PC-9 (cell line): ENCODE results near the gene OTP. TPM values are rescaled to one million over a fixed set of nuclear protein-coding genes. Genes with fewer than 3 reads are reported as not detected.

ENCODE experiments used
- BruUV-seq: library from RNA; stranded (reverse); fragments of 400-500 nt; replicated peaks from 2 replicates; lab custom pipeline; 2021; lab: Mats Ljungman, UMichigan
- CTCF ChIA-PET: fragments of 300-600 bp; sonication (Branson Sonifier 250); formaldehyde crosslinking; loops from one replicate; lab custom pipeline; 2022; ENCODE audit warnings: antibody characterized with exemption; lab: Charles Lee
- POLR2A ChIA-PET: fragments of 300-600 bp; sonication (Branson Sonifier 250); formaldehyde crosslinking; loops from one replicate; lab custom pipeline; 2022; ENCODE audit warnings: antibody characterized with exemption; ENCODE audit not compliant: unreplicated experiment; lab: Charles Lee
- DNase-seq, 2 experiments: peaks; one replicate each; pipeline versions ENCODE4 v3.0.0 to v3.0.0-alpha.2; 2015 to 2022; ENCODE audit warnings: mixed read lengths in 1 of 2
- H2AFZ ChIP-seq: fragments of 200-600 bp; sonication (generic); 2 replicates; pipeline ENCODE4 v1.8.1; 2017; ENCODE audit warnings: antibody characterized with exemption
- H3F3A ChIP-seq: fragments of 200-600 bp; sonication (generic); 2 replicates; pipeline ENCODE4 v1.8.1; 2017; ENCODE audit warnings: antibody characterized with exemption, mild to moderate bottlenecking, low read depth; ENCODE audit not compliant: insufficient read depth
- H3K27ac ChIP-seq: fragments of 200-600 bp; sonication (generic); 2 replicates; pipeline ENCODE4 v1.6.1; 2016; ENCODE audit warnings: mixed run types
- H3K27me3 ChIP-seq: fragments of 200-600 bp; sonication (generic); 2 replicates; pipeline ENCODE4 v1.6.1; 2016; ENCODE audit warnings: low read depth, mixed run types; ENCODE audit not compliant: insufficient read depth
- H3K36me3 ChIP-seq: fragments of 200-600 bp; sonication (generic); 2 replicates; pipeline ENCODE4 v1.6.1; 2016; ENCODE audit warnings: low read depth, mixed run types
- H3K4me1 ChIP-seq: fragments of 200-600 bp; sonication (generic); replicated peaks from 2 replicates; pipeline ENCODE4 v1.6.1; 2016; ENCODE audit warnings: mixed run types; ENCODE audit not compliant: insufficient read depth
- H3K4me2 ChIP-seq: fragments of 200-600 bp; sonication (generic); 2 replicates; pipeline ENCODE4 v1.6.1; 2017; ENCODE audit warnings: mixed run types
- H3K4me3 ChIP-seq: fragments of 200-600 bp; sonication (generic); 2 replicates; pipeline ENCODE4 v1.6.1; 2016; ENCODE audit warnings: mixed run types
- H3K79me2 ChIP-seq: fragments of 200-600 bp; sonication (generic); 2 replicates; pipeline ENCODE4 v1.6.1; 2017; ENCODE audit warnings: low read depth, mixed run types
- H3K9me2 ChIP-seq: fragments of 200-600 bp; sonication (generic); 2 replicates; pipeline ENCODE4 v1.8.1; 2017; ENCODE audit warnings: mild to moderate bottlenecking; ENCODE audit not compliant: insufficient read depth
- H3K9me3 ChIP-seq: fragments of 200-600 bp; sonication (generic); 2 replicates; pipeline ENCODE4 v1.8.1; 2016; ENCODE audit warnings: low read depth; ENCODE audit not compliant: insufficient read depth
- H4K20me1 ChIP-seq: fragments of 200-600 bp; sonication (generic); 2 replicates; pipeline ENCODE4 v1.8.1; 2017; ENCODE audit not compliant: insufficient read depth
- CTCF ChIP-seq: fragments of 200-600 bp; sonication (generic); conservative IDR thresholded peaks from 2 replicates; pipeline ENCODE4 v1.6.1; 2017; ENCODE audit warnings: mixed run types, antibody characterized with exemption, mild to moderate bottlenecking, moderate library complexity
- EZH2 ChIP-seq: fragments of 200-600 bp; sonication (generic); IDR thresholded peaks from 2 replicates; pipeline ENCODE4 v1.8.0; 2017; ENCODE audit warnings: antibody characterized with exemption, low read depth
- intact Hi-C: fragments of 100-400 bp; cut with micrococcal nuclease; formaldehyde crosslinking; loops from one replicate; pipeline ENCODE4 v1.10.0; 2022; ENCODE audit not compliant: unreplicated experiment
- total RNA-seq: library from RNA; stranded (reverse); gene quantifications from 2 replicates; pipeline ENCODE4 v1.2.3, GENCODE V29; 2021

OTP gene
- total RNA-seq, 1 experiment from 2014 or later, result not detected

DNA sequence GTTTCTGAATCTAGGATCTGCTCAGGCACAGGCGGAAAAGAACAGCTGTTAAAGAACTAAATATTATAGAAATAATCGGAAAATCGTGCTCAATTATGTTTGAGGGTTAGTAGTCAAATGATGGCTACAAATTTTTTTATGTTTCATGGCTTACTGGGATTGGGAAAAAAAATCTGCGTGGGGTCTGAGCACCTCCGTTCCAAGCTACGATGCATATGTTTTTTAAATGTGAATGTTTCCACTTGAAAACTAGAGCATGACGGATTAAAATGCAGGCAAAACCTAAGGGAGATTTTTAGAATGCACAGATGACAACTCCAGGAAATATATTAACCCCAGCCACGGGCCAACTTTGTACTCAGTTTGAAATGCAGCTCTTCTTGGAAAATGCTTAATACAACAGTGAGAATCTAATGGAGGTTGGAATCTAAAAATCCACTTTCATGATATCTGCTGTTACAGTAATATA is 5.3 kb downstream of the OTP start:
- BruUV-seq, result no TSS peak
- Histone ChIP-seq H3K4me3 (no peak overlapping the region), H3K79me2 (no peaks in the 10 kb centered on the region), H4K20me1 (no peaks in the 10 kb centered on the region), H3K9me3 (no peaks in the 10 kb centered on the region), H3K36me3 (no peaks in the 10 kb centered on the region), H3K4me2 (no peak overlapping the region), H3F3A (no peaks in the 10 kb centered on the region), H3K4me1 (no peaks in the 10 kb centered on the region), H3K27me3 (peaks cover 56% of the 10 kb centered on the region), H2AFZ (no peak overlapping the region), H3K9me2 (no peaks in the 10 kb centered on the region), H3K27ac (no peak overlapping the region)
- ChIA-PET CTCF (no interaction called here), POLR2A (no interaction called here)
- DNase-seq, result no peak
- intact Hi-C loops, result no loop called here
- no peak for TF ChIP-seq CTCF
- TF ChIP-seq EZH2, result no peak

DNA sequence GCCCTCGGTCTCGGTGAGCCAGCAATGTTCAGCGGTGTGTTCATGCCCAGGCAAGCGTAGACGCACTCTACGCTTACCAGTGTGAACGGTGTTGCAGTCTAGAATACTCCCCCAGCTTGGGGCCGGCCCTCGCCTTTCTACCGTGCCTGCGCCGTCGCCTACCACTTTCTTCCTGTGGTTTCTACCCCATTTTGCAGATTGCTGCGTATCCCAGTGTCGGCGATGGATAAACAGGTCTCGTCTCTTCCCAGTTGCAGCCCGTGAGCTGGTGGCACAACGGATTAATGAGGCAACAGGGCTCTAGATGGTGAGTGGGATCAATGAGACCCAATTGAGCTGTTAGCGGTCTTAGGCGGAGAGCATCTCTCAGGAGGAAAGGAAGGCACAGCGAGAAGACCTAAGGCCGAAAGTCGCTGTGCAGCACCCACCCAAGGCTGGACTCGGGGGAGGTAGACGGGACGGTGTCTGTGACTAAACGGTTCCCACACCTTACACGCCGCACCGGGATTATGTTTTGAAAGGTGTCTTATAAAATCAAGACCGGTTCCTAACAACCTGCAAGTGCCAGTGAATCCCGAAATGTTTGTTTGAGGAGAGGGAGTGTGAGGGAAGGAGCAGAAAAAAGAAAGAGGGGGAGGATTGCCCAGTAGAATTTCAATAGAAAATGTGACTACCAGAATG is 5.8 kb downstream of the OTP start:
- BruUV-seq, result no TSS peak
- Histone ChIP-seq H3K9me2 (no peaks in the 10 kb centered on the region), H3K79me2 (no peaks in the 10 kb centered on the region), H2AFZ (no peak overlapping the region), H3F3A (no peaks in the 10 kb centered on the region), H3K4me3 (no peak overlapping the region), H3K9me3 (no peaks in the 10 kb centered on the region), H3K4me2 (no peak overlapping the region), H3K36me3 (no peaks in the 10 kb centered on the region), H3K27me3 (peaks cover 50% of the 10 kb centered on the region), H3K27ac (no peak overlapping the region), H3K4me1 (no peaks in the 10 kb centered on the region), H4K20me1 (no peaks in the 10 kb centered on the region)
- no peak for DNase-seq
- TF ChIP-seq CTCF, result no peak
- TF ChIP-seq EZH2, result no peak
- POLR2A ChIA-PET, result no interaction called here
- intact Hi-C loops, result no loop called here
- CTCF ChIA-PET, result no interaction called here

DNA sequence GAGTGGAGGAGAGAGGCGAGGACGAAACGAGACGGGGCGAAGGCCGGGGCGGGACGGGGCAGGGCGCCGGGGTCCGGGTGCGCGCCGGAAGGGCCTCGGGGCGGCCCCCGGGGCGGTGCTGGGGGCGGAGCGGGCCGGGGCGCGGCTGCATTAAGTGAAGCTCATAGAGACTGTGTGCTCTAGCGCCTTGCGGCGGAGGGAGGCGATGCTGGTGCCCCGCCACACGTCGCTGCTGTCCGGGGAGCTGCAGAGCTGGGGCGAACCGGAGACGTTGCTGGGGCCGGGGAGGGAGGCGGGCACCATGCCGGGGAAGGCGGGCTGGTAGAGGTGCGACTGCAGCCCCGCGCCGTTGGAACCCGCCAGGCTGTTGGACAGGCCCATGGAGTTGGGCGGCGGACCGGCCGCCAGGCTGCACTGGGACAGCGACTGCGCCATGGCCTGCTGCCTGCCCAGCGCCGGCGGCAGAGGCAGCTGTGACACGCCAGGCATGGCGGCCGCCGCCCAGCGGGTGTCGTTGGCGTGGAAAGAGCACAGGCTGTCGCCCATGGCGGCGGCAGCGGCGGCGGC is 8.3 kb downstream of the OTP start:
- no TSS peak for BruUV-seq
- Histone ChIP-seq H2AFZ (peak overlapping the region; percentile 79), H3K36me3 (no peaks in the 10 kb centered on the region), H3K79me2 (no peaks in the 10 kb centered on the region), H3K9me3 (no peaks in the 10 kb centered on the region), H3K27ac (no peak overlapping the region), H3K4me2 (peak overlapping the region; percentile 79), H3K9me2 (no peaks in the 10 kb centered on the region), H4K20me1 (no peaks in the 10 kb centered on the region), H3K4me3 (peak overlapping the region; percentile 54), H3K4me1 (no peaks in the 10 kb centered on the region), H3F3A (no peaks in the 10 kb centered on the region), H3K27me3 (peaks cover 40% of the 10 kb centered on the region)
- ChIA-PET CTCF (interaction anchor here (0.7 kb wide), 1 partner anchor 531 kb away, joined by 4 read pairs; no protein-coding TSS in a partner anchor), POLR2A (no interaction called here)
- TF ChIP-seq CTCF (no peak), EZH2 (no peak)
- peak; percentile 38 to 76 for DNase-seq
- intact Hi-C loops, result no loop called here
